GM12878 (cell line): ENCODE data around the gene ROCK2.

Experiments used
- JUND ChIP-seq: IDR thresholded peaks from 2 replicates; pipeline ENCODE4 v1.6.1; 2012; ENCODE audit warnings: low read depth, mild to moderate bottlenecking, low read length, improper control_type of control experiment, moderate library complexity
- SMC3 ChIP-seq: IDR thresholded peaks from 2 replicates; pipeline ENCODE4 v1.6.1; 2011; ENCODE audit warnings: low read length, improper control_type of control experiment, borderline replicate concordance
- ZNF274 ChIP-seq: IDR thresholded peaks from one replicate; pipeline ENCODE4 v1.8.0; 2011; ENCODE audit not compliant: insufficient read length, insufficient read depth

DNA sequence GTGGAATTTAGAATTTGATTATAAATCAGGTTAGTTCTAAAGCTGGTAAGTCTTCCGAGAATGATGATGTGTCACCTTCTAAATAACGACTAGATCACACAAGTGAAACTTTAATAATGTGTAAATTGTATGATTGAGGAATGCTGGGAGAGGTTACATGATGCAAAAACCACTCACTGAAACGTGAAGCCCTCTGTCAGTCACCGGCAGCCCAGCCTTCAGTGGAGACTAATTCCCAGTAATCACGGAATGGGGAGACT is 45.9 kb upstream of the ROCK2 start:
- TF ChIP-seq SMC3 (no peak), ZNF274 (no peak), JUND (no peak)
